SU-DHL-6 (cell line): ENCODE measurements around the gene FDX2.

Experiments
- H2AFZ ChIP-seq: fragments of 200-600 bp; sonication (generic); 2 replicates; pipeline ENCODE4 v1.6.1; 2014; ENCODE audit warnings: low read depth, mild to moderate bottlenecking, moderate library complexity, mixed read lengths, antibody characterized with exemption, low read length; ENCODE audit not compliant: severe bottlenecking
- H3F3A ChIP-seq: fragments of 200-600 bp; shearing (Covaris generic); 2 replicates; pipeline ENCODE4 v1.6.0; 2016; ENCODE audit warnings: antibody characterized with exemption, mild to moderate bottlenecking; ENCODE audit not compliant: insufficient read depth
- H3K27ac ChIP-seq: fragments of 200-600 bp; sonication (generic); 2 replicates; pipeline ENCODE4 v1.5.1; 2016; ENCODE audit warnings: low read depth, mild to moderate bottlenecking, low read length, moderate library complexity, mixed read lengths
- H3K27me3 ChIP-seq: fragments of 200-600 bp; sonication (generic), shearing (Covaris generic); 2 replicates; pipeline ENCODE4 v1.6.0; 2014; ENCODE audit warnings: mild to moderate bottlenecking, low read length
- H3K36me3 ChIP-seq: fragments of 200-600 bp; sonication (generic); 2 replicates; pipeline ENCODE4 v1.6.1; 2014; ENCODE audit warnings: mild to moderate bottlenecking, low read length, mixed read lengths
- H3K4me2 ChIP-seq: fragments of 300-600, 200-600 bp; shearing (Covaris generic), sonication (generic); 2 replicates; pipeline ENCODE4 v1.6.0; 2014; ENCODE audit warnings: low read length, low read depth, mild to moderate bottlenecking; ENCODE audit not compliant: poor library complexity, severe bottlenecking
- H3K4me3 ChIP-seq: fragments of 200-600 bp; sonication (generic); 2 replicates; pipeline ENCODE4 v1.5.1; 2014; ENCODE audit warnings: antibody characterized with exemption, low read length, mild to moderate bottlenecking, mixed read lengths; ENCODE audit not compliant: insufficient read depth, poor library complexity, severe bottlenecking
- H3K79me2 ChIP-seq: fragments of 200-600 bp; sonication (generic); 2 replicates; pipeline ENCODE4 v1.6.1; 2014; ENCODE audit warnings: mild to moderate bottlenecking, low read length, moderate library complexity; ENCODE audit not compliant: insufficient read depth
- H3K9ac ChIP-seq: fragments of 200-600 bp; sonication (generic); 2 replicates; pipeline ENCODE4 v1.7.0; 2014; ENCODE audit warnings: mild to moderate bottlenecking, low read length
- H3K9me2 ChIP-seq: fragments of 200-600 bp; sonication (generic); replicated peaks from 2 replicates; pipeline ENCODE4 v1.6.1; 2014; ENCODE audit warnings: low read length; ENCODE audit not compliant: insufficient read depth
- H3K9me3 ChIP-seq: fragments of 200-600 bp; sonication (generic); 2 replicates; pipeline ENCODE4 v1.6.1; 2014; ENCODE audit warnings: low read length, mixed read lengths; ENCODE audit not compliant: insufficient read depth
- H4K20me1 ChIP-seq: fragments of 200-600 bp; sonication (generic); 2 replicates; pipeline ENCODE4 v1.6.1; 2014; ENCODE audit warnings: low read depth, mild to moderate bottlenecking, antibody characterized with exemption, low read length, moderate library complexity, mixed read lengths
- EZH2phosphoT487 ChIP-seq: fragments of 200-600 bp; sonication (generic), shearing (Covaris generic); conservative IDR thresholded peaks from 2 replicates; pipeline ENCODE4 v1.6.1; 2018; ENCODE audit warnings: mild to moderate bottlenecking, antibody characterized with exemption, low read length, moderate library complexity, mixed read lengths
- TF ChIP-seq, protein P1 (sequence below): fragments of 200-600 bp; sonication (generic); IDR thresholded peaks from one replicate; pipeline ENCODE4 v1.5.1; 2017; ENCODE audit warnings: antibody characterized with exemption, mild to moderate bottlenecking, low read length, moderate library complexity; ENCODE audit not compliant: insufficient read depth, poor library complexity, severe bottlenecking

Gene FDX2

DNA sequence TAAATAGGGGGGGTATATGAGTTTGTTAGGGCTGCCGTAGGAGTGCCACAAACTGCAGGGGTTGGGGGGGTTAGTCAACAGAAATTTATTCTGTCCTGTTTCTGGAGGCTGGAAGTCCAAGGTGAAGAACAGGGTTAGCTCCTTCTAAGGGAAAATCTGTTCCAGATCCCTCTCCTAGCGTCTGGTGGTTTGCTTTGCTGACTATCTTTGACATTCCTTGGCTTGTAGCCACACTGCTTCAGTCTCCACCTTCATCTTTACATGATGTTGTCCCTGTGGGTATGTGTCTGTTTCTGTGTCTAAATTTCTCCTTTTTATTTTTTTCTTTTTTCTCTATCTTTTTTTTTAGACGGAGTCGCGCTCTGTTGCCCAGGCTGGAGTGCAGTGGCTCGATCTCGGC lies 53.0 kb downstream of the FDX2 start:
- H3K9me2 ChIP-seq = no peaks in the 10 kb centered on the region
- H3K79me2 ChIP-seq = no peaks in the 10 kb centered on the region
- H4K20me1 ChIP-seq = no peaks in the 10 kb centered on the region
- H3K4me2 ChIP-seq = no peak overlapping the region
- no peak overlapping the region for H3K9ac ChIP-seq
- H3K27me3 ChIP-seq = no peaks in the 10 kb centered on the region
- H3K27ac ChIP-seq = no peak overlapping the region
- H2AFZ ChIP-seq = no peak overlapping the region
- no peaks in the 10 kb centered on the region for H3K9me3 ChIP-seq
- H3K4me3 ChIP-seq = no peak overlapping the region
- H3K36me3 ChIP-seq = no peaks in the 10 kb centered on the region
- TF ChIP-seq, protein P1, sequence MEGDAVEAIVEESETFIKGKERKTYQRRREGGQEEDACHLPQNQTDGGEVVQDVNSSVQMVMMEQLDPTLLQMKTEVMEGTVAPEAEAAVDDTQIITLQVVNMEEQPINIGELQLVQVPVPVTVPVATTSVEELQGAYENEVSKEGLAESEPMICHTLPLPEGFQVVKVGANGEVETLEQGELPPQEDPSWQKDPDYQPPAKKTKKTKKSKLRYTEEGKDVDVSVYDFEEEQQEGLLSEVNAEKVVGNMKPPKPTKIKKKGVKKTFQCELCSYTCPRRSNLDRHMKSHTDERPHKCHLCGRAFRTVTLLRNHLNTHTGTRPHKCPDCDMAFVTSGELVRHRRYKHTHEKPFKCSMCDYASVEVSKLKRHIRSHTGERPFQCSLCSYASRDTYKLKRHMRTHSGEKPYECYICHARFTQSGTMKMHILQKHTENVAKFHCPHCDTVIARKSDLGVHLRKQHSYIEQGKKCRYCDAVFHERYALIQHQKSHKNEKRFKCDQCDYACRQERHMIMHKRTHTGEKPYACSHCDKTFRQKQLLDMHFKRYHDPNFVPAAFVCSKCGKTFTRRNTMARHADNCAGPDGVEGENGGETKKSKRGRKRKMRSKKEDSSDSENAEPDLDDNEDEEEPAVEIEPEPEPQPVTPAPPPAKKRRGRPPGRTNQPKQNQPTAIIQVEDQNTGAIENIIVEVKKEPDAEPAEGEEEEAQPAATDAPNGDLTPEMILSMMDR = no peak
- no peak for TF ChIP-seq EZH2phosphoT487
- H3F3A ChIP-seq = 0 out of 2 replicates have a peak, but pooled peaks cover 3% of the 10 kb centered on the region

DNA sequence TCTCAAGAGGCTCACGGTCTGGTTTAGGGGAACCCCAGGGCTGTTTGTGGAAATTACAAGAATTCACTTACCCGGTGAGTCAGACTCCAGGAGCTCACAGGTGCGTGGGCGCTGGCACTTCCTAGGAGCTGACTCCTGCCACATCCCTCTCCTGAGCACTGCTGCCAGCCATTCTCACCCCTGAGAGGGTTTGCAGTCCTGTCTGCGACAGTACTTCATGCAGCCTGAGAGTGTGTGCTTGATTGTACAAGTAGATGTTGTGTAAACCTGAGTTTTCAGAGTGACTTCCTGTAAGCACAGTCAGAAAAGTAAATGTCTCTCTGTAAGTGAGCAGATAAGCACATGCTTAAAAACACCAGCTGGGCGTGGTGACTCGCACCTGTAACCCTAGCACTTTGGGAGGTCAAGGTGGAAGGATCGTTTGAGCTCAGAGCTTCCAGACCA lies 55.7 kb downstream of the FDX2 start:
- Histone ChIP-seq H3K79me2 (no peaks in the 10 kb centered on the region), H3K4me3 (no peak overlapping the region), H4K20me1 (no peaks in the 10 kb centered on the region), H2AFZ (no peak overlapping the region), H3K27ac (no peak overlapping the region), H3K9ac (no peak overlapping the region), H3K27me3 (no peaks in the 10 kb centered on the region), H3F3A (0 out of 2 replicates have a peak, but pooled peaks cover 3% of the 10 kb centered on the region), H3K36me3 (no peaks in the 10 kb centered on the region), H3K4me2 (no peak overlapping the region), H3K9me3 (no peaks in the 10 kb centered on the region), H3K9me2 (no peaks in the 10 kb centered on the region)
- TF ChIP-seq EZH2phosphoT487 = no peak
- TF ChIP-seq, protein P1 = no peak
